Psoas muscle (tissue), 8 donors: ENCODE results near the gene TMEM51. TPM values are rescaled to one million over a fixed set of nuclear protein-coding genes. Genes with fewer than 3 reads are reported as not detected.

ENCODE experiments used
- ATAC-seq, 4 donors: fragments of 200-7000 bp; cut with Tn5 transposase; one replicate each; pipeline ENCODE4 v1.9.1; 2020; ENCODE audit warnings: moderate library complexity in 3 of 4, mild to moderate bottlenecking in 2 of 4
- DNase-seq, 2 donors: peaks; one replicate each; pipeline ENCODE4 v3.0.0-alpha.2; 2020
- H3K27ac ChIP-seq: fragments of 200-600 bp; one replicate; pipeline ENCODE4 v1.8.0; 2022
- H3K27me3 ChIP-seq, 3 donors: fragments of 200-600 bp in 1 of 3; one replicate each; pipeline versions ENCODE4 v1.6.1 to v1.8.0; 2013 to 2022; ENCODE audit warnings: low read length in 2 of 3, mild to moderate bottlenecking in 2 of 3, moderate library complexity in 1 of 3; ENCODE audit not compliant: insufficient read depth in 3 of 3
- H3K36me3 ChIP-seq, 2 donors: fragments of 200-600 bp in 1 of 2; one replicate each; pipeline versions ENCODE4 v1.6.1 to v1.8.0; 2013 to 2022; ENCODE audit warnings: low read depth in 1 of 2, mild to moderate bottlenecking in 1 of 2, moderate library complexity in 1 of 2; ENCODE audit not compliant: insufficient read depth in 1 of 2
- H3K4me1 ChIP-seq: fragments of 200-600 bp; one replicate; pipeline ENCODE4 v1.8.0; 2022
- H3K4me3 ChIP-seq: fragments of 200-600 bp; one replicate; pipeline ENCODE4 v1.8.0; 2022; ENCODE audit warnings: mild to moderate bottlenecking
- H3K9me3 ChIP-seq: fragments of 200-600 bp; one replicate; pipeline ENCODE4 v1.8.0; 2022
- WGBS, 3 donors: extraction: QIAGEN DNeasy Blood & Tissue Kit; methylation state at CpG; one replicate each; pipeline versions ENCODE4 v1.1.6 to v1.1.7; 2013; 5-methylcytosine and 5-hydroxymethylcytosine counted together
- intact Hi-C, 2 donors: fragments of 100-400 bp; cut with DNase I; formaldehyde crosslinking; loops; one replicate each; pipeline versions ENCODE4 v1.11.0 to v1.14.2; 2022
- polyA plus RNA-seq, 3 donors: library from polyadenylated mRNA; stranded (reverse); fragments of 200-250 nt; gene quantifications; one replicate each; pipeline ENCODE4 v1.2.3, GENCODE V29; 2013
- total RNA-seq, 4 donors: library from RNA; stranded (reverse); fragmentation: NEBNext Ultra II Directional in 2 of 4; extraction: Animal tissue kit (Norgen Biotek cat#: 25700) in 2 of 4; gene quantifications; one replicate each; pipeline versions ENCODE4 v1.2.1 to v1.2.4, GENCODE V29; 2021 to 2023
- TF ChIP-seq, protein P1 (sequence below): fragments of 200-600 bp; IDR thresholded peaks from one replicate; pipeline ENCODE4 v1.8.0; 2022; ENCODE audit warnings: antibody characterized with exemption
- donor health status: healthy with polysubstance abuse.
- donor health status: DM: no; HTN: no; CAD: no; lungs with moderate emphysema.
- donor health status: Bipolar disorder and iron deficiency.
- donor health status: healthy.
- donor health status: DM: yes; HTN: yes; CAD: no.
- donor health status: DM: no; HTN: no; CAD: no.
- donor health status: DM: no; HTN: no; CAD: no.
- donor health status: DM: yes; HTN: yes; CAD: no.

Gene TMEM51
- total and polyA plus RNA-seq, 7 donors: 0.67 to 1.7 (median 0.97) TPM

DNA sequence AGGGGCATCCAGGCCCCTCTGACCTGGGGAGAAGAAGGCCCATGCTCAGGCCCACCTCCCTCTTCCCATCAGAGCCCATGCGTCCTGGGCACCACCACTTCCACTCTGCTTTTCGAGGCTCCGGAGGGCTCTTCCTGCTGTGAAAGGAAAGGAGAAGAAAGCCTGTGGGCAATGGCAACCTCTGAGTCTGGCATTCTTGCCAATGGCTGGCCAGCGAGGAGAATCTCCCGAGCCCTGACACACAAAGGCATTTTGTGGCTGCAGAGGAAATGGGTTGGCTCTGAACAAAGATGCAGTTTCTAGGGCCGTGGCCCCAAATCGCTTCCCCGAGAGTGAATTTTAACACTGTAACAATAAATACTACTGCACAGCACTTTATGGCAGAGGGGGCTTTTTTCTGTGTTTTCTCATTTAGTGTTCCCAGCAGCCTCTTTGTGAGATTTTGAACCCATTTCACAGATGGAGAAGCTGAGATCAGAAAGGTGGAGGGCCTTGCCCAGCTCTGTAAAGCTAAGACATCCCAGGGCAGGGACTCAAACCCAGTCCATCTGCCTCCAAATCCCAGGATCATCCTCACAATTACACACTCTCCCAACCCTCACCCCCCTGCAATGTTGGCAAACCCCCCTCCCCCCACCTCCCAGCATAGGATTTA lies 35.7 kb upstream of the TMEM51 start:
- DNase-seq (no peak), ATAC-seq (no peak)
- TF ChIP-seq, protein P1, sequence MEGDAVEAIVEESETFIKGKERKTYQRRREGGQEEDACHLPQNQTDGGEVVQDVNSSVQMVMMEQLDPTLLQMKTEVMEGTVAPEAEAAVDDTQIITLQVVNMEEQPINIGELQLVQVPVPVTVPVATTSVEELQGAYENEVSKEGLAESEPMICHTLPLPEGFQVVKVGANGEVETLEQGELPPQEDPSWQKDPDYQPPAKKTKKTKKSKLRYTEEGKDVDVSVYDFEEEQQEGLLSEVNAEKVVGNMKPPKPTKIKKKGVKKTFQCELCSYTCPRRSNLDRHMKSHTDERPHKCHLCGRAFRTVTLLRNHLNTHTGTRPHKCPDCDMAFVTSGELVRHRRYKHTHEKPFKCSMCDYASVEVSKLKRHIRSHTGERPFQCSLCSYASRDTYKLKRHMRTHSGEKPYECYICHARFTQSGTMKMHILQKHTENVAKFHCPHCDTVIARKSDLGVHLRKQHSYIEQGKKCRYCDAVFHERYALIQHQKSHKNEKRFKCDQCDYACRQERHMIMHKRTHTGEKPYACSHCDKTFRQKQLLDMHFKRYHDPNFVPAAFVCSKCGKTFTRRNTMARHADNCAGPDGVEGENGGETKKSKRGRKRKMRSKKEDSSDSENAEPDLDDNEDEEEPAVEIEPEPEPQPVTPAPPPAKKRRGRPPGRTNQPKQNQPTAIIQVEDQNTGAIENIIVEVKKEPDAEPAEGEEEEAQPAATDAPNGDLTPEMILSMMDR: no peak
- 60 to 73% (median 63%) methylated on average over 8 of the region's 8 CpGs for WGBS, 3 donors
- intact Hi-C loops: no loop called here
- Histone ChIP-seq H3K4me3 (no peak overlapping the region), H3K27ac (no peak overlapping the region), H3K36me3 (no peaks in the 10 kb centered on the region), H3K9me3 (no peaks in the 10 kb centered on the region), H3K4me1 (no peaks in the 10 kb centered on the region), H3K27me3 (peaks cover 0 to 5% (median 2%) of the 10 kb centered on the region in 3 donors)

DNA sequence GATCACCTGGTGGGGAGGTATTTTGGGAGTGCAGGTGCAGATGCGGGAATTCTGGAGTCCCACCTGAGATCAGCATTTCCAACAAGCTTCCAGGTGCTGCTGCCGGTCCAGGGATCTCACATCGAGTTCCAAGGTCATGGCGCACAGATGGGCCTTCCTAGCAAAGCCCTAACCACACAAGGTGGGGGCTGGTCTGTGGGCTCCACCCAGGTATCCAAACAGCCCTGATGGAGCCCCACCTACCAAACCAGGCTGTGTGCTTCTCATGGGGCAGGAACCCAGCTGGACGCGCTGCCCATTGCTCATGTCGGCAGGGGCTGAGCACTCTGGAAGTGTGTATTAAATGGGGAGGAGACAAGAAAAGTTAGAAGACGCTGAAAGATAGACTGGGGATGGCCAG lies 35.0 kb upstream of the TMEM51 start:
- no peak for ATAC-seq
- 91 to 94% (median 93%) methylated on average over 8 of the region's 8 CpGs for WGBS, 3 donors
- peaks cover 0 to 10% (median 2%) of the 10 kb centered on the region in 3 donors for H3K27me3 ChIP-seq
- H3K4me1 ChIP-seq: no peaks in the 10 kb centered on the region
- intact Hi-C loops: no loop called here
- H3K4me3 ChIP-seq: no peak overlapping the region
- no peak for DNase-seq
- H3K9me3 ChIP-seq: no peaks in the 10 kb centered on the region
- no peak overlapping the region for H3K27ac ChIP-seq
- TF ChIP-seq, protein P1: no peak
- no peaks in the 10 kb centered on the region for H3K36me3 ChIP-seq

DNA sequence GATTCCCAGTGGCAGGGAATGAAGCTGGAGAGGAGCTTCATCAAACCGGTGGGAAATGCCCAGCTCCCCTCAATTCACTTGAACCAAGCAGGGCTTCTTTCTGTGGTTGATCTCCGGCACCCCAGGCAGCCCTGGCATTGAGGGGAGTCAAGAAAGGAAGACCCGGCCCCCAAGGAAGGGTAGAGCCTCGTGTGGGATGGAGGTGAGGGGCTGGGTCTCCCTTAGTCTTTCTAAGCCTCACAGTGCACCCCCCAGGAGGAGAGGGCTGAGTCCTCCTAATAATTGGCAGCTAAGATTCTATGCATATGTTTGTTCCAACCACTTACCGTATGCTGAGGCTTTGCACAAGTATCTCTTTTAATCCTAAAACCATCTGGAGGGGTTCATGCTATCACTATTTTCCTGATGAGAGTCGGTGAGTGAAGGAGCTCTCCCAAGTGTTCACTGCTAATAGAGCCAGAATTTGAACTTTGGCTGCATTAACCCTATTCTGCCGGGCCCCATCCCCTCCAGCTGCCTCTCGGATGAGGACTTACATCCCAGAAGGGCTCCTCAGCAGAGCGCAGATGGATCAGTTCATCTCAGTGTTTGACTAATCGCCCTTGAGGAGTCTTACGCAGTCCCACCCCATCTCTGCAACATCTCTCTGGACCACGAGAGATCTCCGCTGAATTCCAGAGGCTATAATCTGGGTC lies 33.1 kb upstream of the TMEM51 start:
- Histone ChIP-seq H3K36me3 (no peaks in the 10 kb centered on the region), H3K4me1 (no peaks in the 10 kb centered on the region), H3K27ac (no peak overlapping the region), H3K4me3 (no peak overlapping the region), H3K27me3 (peaks cover 0 to 10% (median 3%) of the 10 kb centered on the region in 3 donors), H3K9me3 (no peaks in the 10 kb centered on the region)
- TF ChIP-seq, protein P1: no peak
- no peak for DNase-seq
- ATAC-seq: no peak
- intact Hi-C loops: loop anchor here in 1 of 2 donors (10.0 kb wide), 2 partner anchors 154 to 314 kb away; partner anchors contain the start of gene CTRC
- 67 to 78% (median 73%) methylated on average over 12 to 13 of the region's 13 CpGs for WGBS, 3 donors

DNA sequence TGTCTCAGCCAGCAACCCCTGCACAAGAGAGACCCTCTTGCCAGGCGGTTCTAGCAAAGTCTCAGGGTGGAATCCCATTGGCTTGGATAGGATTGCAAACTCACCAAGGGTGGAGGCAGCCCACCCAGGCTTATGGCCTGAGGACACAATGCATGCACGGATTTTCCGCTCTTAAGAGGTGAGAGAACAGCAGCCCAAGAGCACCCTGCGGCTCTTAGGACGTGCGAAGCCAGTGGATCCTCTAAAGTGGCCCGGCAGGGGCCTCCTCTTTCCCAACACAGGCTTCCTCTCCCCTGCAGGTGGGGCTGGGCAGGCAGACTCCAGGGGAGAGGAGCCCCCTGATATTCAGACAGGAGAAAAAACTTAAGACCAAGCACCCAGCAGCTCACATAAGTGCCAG lies 31.2 kb upstream of the TMEM51 start:
- ATAC-seq (no peak), DNase-seq (no peak)
- H3K36me3 ChIP-seq: no peaks in the 10 kb centered on the region
- no peaks in the 10 kb centered on the region for H3K4me1 ChIP-seq
- no peak overlapping the region for H3K27ac ChIP-seq
- H3K4me3 ChIP-seq: no peak overlapping the region
- intact Hi-C loops: loop anchor here in 1 of 2 donors (10.0 kb wide), 2 partner anchors 152 to 312 kb away; partner anchors contain the start of gene CTRC
- H3K9me3 ChIP-seq: no peaks in the 10 kb centered on the region
- peaks cover 0 to 10% (median 3%) of the 10 kb centered on the region in 3 donors for H3K27me3 ChIP-seq
- TF ChIP-seq, protein P1: no peak
- 90 to 92% (median 91%) methylated on average over 7 of the region's 7 CpGs for WGBS, 3 donors
